Kidney epithelial cell (primary cell): ENCODE measurements around the gene EGF. TPM values are rescaled to one million over a fixed set of nuclear protein-coding genes. Genes with fewer than 3 reads are reported as not detected.
A peak's percentile ranks its signal among the peaks of the same experiment; 100 is the strongest.

Experiments used
- DNase-seq: peaks from one replicate; pipeline ENCODE4 v3.0.0-alpha.2; 2010; ENCODE audit warnings: low read depth
- H3K27me3 ChIP-seq: 2 replicates; pipeline ENCODE4 v1.6.0; 2011; ENCODE audit warnings: low read length; ENCODE audit not compliant: control insufficient read depth, insufficient read depth
- H3K36me3 ChIP-seq: 2 replicates; pipeline ENCODE4 v1.5.1; 2011; ENCODE audit warnings: low read length; ENCODE audit not compliant: control insufficient read depth, insufficient read depth
- H3K4me3 ChIP-seq: 2 replicates; pipeline ENCODE4 v1.5.1; 2011; ENCODE audit warnings: low read depth, mild to moderate bottlenecking, control low read depth, low read length
- total RNA-seq: library from RNA; depleted of rRNA; stranded (reverse); fragments of >200 nt; gene quantifications from 2 replicates; pipeline ENCODE4 v1.2.3, GENCODE V29; 2015
- TF ChIP-seq, protein P1 (sequence below): IDR thresholded peaks from 2 replicates; pipeline ENCODE4 v1.5.1; 2011; ENCODE audit warnings: mild to moderate bottlenecking, moderate library complexity, low read length, control low read depth, inconsistent platforms; ENCODE audit not compliant: insufficient read depth, poor library complexity, severe bottlenecking

EGF gene
- total RNA-seq, 1 donor from 2014 or later: 0.21 TPM

GRCh38 chr4:109993116-109993515, 80.4 kb downstream of the EGF start:
- TF ChIP-seq, protein P1, sequence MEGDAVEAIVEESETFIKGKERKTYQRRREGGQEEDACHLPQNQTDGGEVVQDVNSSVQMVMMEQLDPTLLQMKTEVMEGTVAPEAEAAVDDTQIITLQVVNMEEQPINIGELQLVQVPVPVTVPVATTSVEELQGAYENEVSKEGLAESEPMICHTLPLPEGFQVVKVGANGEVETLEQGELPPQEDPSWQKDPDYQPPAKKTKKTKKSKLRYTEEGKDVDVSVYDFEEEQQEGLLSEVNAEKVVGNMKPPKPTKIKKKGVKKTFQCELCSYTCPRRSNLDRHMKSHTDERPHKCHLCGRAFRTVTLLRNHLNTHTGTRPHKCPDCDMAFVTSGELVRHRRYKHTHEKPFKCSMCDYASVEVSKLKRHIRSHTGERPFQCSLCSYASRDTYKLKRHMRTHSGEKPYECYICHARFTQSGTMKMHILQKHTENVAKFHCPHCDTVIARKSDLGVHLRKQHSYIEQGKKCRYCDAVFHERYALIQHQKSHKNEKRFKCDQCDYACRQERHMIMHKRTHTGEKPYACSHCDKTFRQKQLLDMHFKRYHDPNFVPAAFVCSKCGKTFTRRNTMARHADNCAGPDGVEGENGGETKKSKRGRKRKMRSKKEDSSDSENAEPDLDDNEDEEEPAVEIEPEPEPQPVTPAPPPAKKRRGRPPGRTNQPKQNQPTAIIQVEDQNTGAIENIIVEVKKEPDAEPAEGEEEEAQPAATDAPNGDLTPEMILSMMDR: no peak
- H3K27me3 ChIP-seq: no peaks in the 10 kb centered on the region
- no peak overlapping the region for H3K4me3 ChIP-seq
- H3K36me3 ChIP-seq: no peaks in the 10 kb centered on the region
- DNase-seq: no peak

GRCh38 chr4:109994415-109994827, 81.7 kb downstream of the EGF start:
- Histone ChIP-seq H3K4me3 (no peak overlapping the region), H3K36me3 (no peaks in the 10 kb centered on the region), H3K27me3 (no peaks in the 10 kb centered on the region)
- TF ChIP-seq, protein P1: no peak
- DNase-seq: no peak

DNA sequence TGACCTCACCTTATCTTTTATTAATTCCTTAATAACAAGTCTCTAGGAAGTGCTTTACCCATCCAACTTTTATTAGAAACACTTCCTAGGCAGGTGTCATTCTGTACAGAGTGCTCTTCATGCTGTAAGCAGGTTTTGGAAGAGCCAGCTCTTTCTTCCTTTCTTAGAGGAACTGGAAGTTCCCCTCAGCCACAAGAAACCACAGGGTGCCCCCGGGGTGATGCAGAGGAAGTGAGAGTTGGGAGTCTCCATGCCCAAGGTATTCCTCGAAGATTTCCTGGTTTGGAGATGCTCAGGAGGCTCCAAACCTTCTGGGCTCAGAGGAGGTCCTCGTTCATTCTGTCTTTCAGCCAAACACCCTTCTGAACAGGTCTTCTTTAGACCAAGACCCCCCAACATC, 83.8 kb downstream of the EGF start:
- no peak for DNase-seq
- Histone ChIP-seq H3K27me3 (no peaks in the 10 kb centered on the region), H3K36me3 (no peaks in the 10 kb centered on the region), H3K4me3 (no peak overlapping the region)
- TF ChIP-seq, protein P1: no peak

GRCh38 chr4:109998867-109999584, 86.3 kb downstream of the EGF start:
- Histone ChIP-seq H3K27me3 (no peaks in the 10 kb centered on the region), H3K4me3 (no peak overlapping the region), H3K36me3 (no peaks in the 10 kb centered on the region)
- no peak for DNase-seq
- TF ChIP-seq, protein P1: peak; percentile 55

DNA sequence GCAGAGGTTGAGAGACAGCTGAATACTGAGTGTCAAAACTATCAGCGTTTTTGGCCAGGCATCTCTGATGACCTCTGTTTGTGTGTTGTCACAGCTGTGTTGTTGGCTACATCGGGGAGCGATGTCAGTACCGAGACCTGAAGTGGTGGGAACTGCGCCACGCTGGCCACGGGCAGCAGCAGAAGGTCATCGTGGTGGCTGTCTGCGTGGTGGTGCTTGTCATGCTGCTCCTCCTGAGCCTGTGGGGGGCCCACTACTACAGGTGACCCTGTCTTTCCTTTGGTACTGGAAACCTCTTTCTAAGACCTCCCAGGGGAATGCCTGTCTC, 86.9 kb downstream of the EGF start:
- DNase-seq: no peak
- no peak overlapping the region for H3K4me3 ChIP-seq
- H3K36me3 ChIP-seq: no peaks in the 10 kb centered on the region
- TF ChIP-seq, protein P1: no peak
- H3K27me3 ChIP-seq: no peaks in the 10 kb centered on the region

DNA sequence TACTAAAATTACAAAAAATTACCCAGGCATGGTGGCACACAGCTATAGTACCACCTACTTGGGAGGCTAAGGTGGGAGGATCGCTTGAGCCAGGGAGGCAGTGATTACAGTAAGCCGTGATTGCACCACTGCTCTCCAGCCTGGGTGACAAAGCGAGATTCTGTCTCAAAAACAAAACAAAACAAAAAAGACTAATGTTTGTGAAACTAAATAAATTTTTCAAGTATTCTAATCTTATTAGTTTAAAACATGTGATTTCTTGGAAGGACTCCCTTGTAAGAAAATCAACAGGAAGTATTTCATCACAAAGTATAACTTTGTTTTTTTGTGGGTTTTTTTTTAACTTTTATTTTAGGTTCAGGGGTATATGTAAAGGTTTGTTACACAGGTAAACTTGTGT, 89.6 kb downstream of the EGF start:
- no peak overlapping the region for H3K4me3 ChIP-seq
- H3K36me3 ChIP-seq: no peaks in the 10 kb centered on the region
- TF ChIP-seq, protein P1: no peak
- H3K27me3 ChIP-seq: no peaks in the 10 kb centered on the region
- no peak for DNase-seq
